ENCODE results near the gene DBT.

Gene DBT

DNA sequence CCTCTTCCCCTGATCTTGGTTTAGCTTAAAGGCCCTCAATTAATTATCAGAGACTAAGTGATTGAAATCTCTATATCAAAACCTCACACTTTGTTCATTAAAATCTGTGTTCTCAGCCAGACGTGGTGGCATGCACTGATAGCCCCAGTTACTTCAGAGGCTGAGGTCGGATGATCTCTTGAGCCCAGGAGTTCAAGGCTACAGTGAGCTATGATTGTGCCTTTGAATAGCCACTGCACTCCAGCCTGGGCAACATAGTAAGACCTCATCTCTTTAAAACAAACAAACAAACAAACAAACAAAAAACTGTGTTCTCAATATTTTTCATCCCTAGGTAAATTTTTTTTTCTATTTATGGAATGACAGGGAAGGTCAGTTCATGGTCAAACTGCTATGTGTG is 98.0 kb downstream of the DBT start:
- Histone ChIP-seq H3K9me3 (ENCODE audit: control insufficient read depth, low read length) (no peaks in the 10 kb centered on the region), H3K27me3 (ENCODE audit: control insufficient read depth, insufficient read depth, low read length) (no peaks in the 10 kb centered on the region), H3K27ac (no peak overlapping the region), H3K79me2 (no peaks in the 10 kb centered on the region), H3K9ac (no peak overlapping the region), H3K4me2 (ENCODE audit: low read length) (no peak overlapping the region), H3K36me3 (ENCODE audit: control insufficient read depth, insufficient read depth, low read length) (no peaks in the 10 kb centered on the region), H3K4me1 (no peaks in the 10 kb centered on the region), H2AFZ (no peak overlapping the region), H3K4me3 (ENCODE audit: low read depth, low read length) (no peak overlapping the region)
- TF ChIP-seq, protein P1, sequence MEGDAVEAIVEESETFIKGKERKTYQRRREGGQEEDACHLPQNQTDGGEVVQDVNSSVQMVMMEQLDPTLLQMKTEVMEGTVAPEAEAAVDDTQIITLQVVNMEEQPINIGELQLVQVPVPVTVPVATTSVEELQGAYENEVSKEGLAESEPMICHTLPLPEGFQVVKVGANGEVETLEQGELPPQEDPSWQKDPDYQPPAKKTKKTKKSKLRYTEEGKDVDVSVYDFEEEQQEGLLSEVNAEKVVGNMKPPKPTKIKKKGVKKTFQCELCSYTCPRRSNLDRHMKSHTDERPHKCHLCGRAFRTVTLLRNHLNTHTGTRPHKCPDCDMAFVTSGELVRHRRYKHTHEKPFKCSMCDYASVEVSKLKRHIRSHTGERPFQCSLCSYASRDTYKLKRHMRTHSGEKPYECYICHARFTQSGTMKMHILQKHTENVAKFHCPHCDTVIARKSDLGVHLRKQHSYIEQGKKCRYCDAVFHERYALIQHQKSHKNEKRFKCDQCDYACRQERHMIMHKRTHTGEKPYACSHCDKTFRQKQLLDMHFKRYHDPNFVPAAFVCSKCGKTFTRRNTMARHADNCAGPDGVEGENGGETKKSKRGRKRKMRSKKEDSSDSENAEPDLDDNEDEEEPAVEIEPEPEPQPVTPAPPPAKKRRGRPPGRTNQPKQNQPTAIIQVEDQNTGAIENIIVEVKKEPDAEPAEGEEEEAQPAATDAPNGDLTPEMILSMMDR (IDR thresholded peaks at IDR 0.05) = no peak

DNA sequence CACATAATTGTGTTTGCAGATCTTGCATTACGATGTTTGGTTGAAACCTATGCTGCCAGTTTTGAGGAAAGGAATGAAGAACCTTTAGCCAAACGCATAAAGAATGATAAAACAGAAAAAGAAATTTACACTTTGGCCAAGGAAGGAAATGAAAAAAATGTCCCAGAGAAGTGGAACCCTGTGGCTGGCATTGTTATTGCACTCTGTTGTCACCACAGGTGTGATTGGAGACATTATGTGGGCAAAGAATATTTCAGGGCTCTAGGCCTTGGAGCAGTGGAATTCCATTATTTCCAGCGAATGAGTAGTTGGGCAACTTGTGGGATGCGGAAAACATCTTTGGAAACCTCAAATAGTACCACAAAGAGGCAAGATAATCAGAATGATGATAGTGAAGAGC is 101.8 kb downstream of the DBT start:
- TF ChIP-seq, protein P1 (IDR thresholded peaks at IDR 0.05) = no peak
- H3K4me1 ChIP-seq = no peaks in the 10 kb centered on the region
- no peaks in the 10 kb centered on the region for H3K27me3 ChIP-seq (ENCODE audit: control insufficient read depth, insufficient read depth, low read length)
- H3K9me3 ChIP-seq (ENCODE audit: control insufficient read depth, low read length) = no peaks in the 10 kb centered on the region
- no peak overlapping the region for H3K4me3 ChIP-seq (ENCODE audit: low read depth, low read length)
- H3K9ac ChIP-seq = no peak overlapping the region
- no peaks in the 10 kb centered on the region for H3K36me3 ChIP-seq (ENCODE audit: control insufficient read depth, insufficient read depth, low read length)
- no peak overlapping the region for H2AFZ ChIP-seq
- no peak overlapping the region for H3K4me2 ChIP-seq (ENCODE audit: low read length)
- H3K27ac ChIP-seq = no peak overlapping the region
- no peaks in the 10 kb centered on the region for H3K79me2 ChIP-seq

DNA sequence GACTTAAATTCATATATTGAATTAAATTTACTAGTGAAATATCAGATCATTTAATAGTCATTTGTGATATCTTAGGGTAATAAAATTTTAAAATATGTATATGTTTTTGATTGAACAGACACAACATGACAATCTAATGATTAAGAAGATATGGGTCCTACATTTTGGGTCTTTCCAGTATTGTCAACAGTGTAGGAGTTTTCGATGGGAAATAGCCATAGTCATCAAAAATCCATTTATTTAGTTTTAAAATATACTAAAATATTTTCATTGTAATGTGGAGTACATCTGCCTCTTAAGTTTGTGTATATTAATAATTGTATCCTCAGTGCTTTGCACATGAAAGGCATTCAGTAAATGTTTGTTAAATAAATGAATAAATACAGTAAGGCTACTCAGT is 102.7 kb downstream of the DBT start:
- H3K9ac ChIP-seq = no peak overlapping the region
- H3K27me3 ChIP-seq (ENCODE audit: control insufficient read depth, insufficient read depth, low read length) = no peaks in the 10 kb centered on the region
- H3K4me3 ChIP-seq (ENCODE audit: low read depth, low read length) = no peak overlapping the region
- H3K36me3 ChIP-seq (ENCODE audit: control insufficient read depth, insufficient read depth, low read length) = no peaks in the 10 kb centered on the region
- no peak overlapping the region for H3K4me2 ChIP-seq (ENCODE audit: low read length)
- no peaks in the 10 kb centered on the region for H3K9me3 ChIP-seq (ENCODE audit: control insufficient read depth, low read length)
- TF ChIP-seq, protein P1 (IDR thresholded peaks at IDR 0.05) = no peak
- no peak overlapping the region for H2AFZ ChIP-seq
- H3K79me2 ChIP-seq = no peaks in the 10 kb centered on the region
- H3K4me1 ChIP-seq = no peaks in the 10 kb centered on the region
- H3K27ac ChIP-seq = no peak overlapping the region

DNA sequence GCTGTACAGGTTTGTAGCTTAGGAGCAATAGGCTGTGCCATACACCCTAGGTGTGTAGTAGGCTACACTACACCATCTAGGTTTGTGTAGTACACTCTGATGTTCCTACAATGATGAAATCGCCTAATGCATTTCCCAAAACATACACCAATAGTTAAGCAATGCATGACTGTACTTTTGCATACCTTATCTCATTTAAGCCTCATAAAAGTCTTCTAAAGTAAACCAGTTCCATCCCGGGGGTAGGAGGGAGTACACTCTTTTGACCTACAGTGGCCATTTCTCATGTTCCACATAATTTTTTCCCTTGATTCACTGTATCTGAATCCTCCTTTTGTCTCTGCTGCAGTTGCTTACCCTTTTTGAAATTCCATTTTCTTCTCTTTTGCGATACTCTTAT is 104.5 kb downstream of the DBT start:
- no peaks in the 10 kb centered on the region for H3K9me3 ChIP-seq (ENCODE audit: control insufficient read depth, low read length)
- no peak overlapping the region for H3K9ac ChIP-seq
- H3K4me2 ChIP-seq (ENCODE audit: low read length) = no peak overlapping the region
- H2AFZ ChIP-seq = no peak overlapping the region
- H3K27ac ChIP-seq = no peak overlapping the region
- H3K27me3 ChIP-seq (ENCODE audit: control insufficient read depth, insufficient read depth, low read length) = no peaks in the 10 kb centered on the region
- TF ChIP-seq, protein P1 (IDR thresholded peaks at IDR 0.05) = no peak
- H3K4me1 ChIP-seq = no peaks in the 10 kb centered on the region
- H3K79me2 ChIP-seq = no peaks in the 10 kb centered on the region
- H3K4me3 ChIP-seq (ENCODE audit: low read depth, low read length) = no peak overlapping the region
- H3K36me3 ChIP-seq (ENCODE audit: control insufficient read depth, insufficient read depth, low read length) = no peaks in the 10 kb centered on the region

DNA sequence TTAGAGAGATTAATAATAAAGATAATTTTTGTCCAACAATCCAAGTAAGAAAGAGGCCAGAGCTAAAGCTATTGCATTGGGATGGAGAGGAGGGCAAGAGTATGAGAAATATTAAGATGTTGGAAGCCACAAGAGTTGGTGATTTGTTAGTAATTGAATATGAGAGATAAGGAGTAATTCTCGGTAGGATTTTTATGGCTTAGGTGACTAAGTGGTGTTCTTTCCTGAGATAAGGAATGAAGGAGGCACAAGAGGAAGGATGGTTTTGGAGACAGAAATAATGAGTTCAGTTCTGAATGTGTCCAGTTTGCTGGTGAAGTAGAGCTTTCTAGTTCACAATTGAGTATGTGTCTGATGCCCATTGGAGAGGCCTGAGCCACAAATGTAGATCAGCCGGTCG is 107.3 kb downstream of the DBT start:
- H3K9me3 ChIP-seq (ENCODE audit: control insufficient read depth, low read length) = no peaks in the 10 kb centered on the region
- TF ChIP-seq, protein P1 (IDR thresholded peaks at IDR 0.05) = no peak
- H2AFZ ChIP-seq = no peak overlapping the region
- no peak overlapping the region for H3K27ac ChIP-seq
- no peak overlapping the region for H3K9ac ChIP-seq
- no peaks in the 10 kb centered on the region for H3K79me2 ChIP-seq
- H3K4me3 ChIP-seq (ENCODE audit: low read depth, low read length) = no peak overlapping the region
- H3K4me2 ChIP-seq (ENCODE audit: low read length) = no peak overlapping the region
- no peaks in the 10 kb centered on the region for H3K36me3 ChIP-seq (ENCODE audit: control insufficient read depth, insufficient read depth, low read length)
- H3K4me1 ChIP-seq = no peaks in the 10 kb centered on the region
- no peaks in the 10 kb centered on the region for H3K27me3 ChIP-seq (ENCODE audit: control insufficient read depth, insufficient read depth, low read length)

Measured in parathyroid adenoma (tissue), 2 donors.